Right lobe of liver (tissue), 6 donors: Measurements from ENCODE around the gene MAML3. TPM values are rescaled to one million over a fixed set of nuclear protein-coding genes. Genes with fewer than 3 reads are reported as not detected.

Source experiments
- ATAC-seq, 4 donors: fragments of 200-7000 bp; cut with Tn5 transposase; one replicate each; pipeline ENCODE4 v1.9.1; 2020; ENCODE audit warnings: mild to moderate bottlenecking in 4 of 4, moderate library complexity in 4 of 4
- DNase-seq, 3 donors: peaks; one replicate each; pipeline ENCODE4 v3.0.0-alpha.2; 2020
- H3K27ac ChIP-seq, 3 donors: fragments of 200-600 bp; one replicate each; pipeline ENCODE4 v1.8.0; 2022
- H3K27me3 ChIP-seq, 2 donors: fragments of 200-600 bp; one replicate each; pipeline ENCODE4 v1.8.0; 2022
- H3K36me3 ChIP-seq, 4 donors: fragments of 200-600 bp; sonication (generic) in 1 of 4; one replicate each; pipeline versions ENCODE4 v1.5.1 to v1.8.0; 2017 to 2022; ENCODE audit warnings: control low read depth in 1 of 4
- H3K4me1 ChIP-seq, 4 donors: fragments of 200-600 bp; sonication (generic) in 1 of 4; one replicate each; pipeline versions ENCODE4 v1.5.1 to v1.8.0; 2017 to 2022; ENCODE audit warnings: control low read depth in 1 of 4
- H3K4me3 ChIP-seq, 3 donors: fragments of 200-600 bp; one replicate each; pipeline ENCODE4 v1.8.0; 2022
- H3K9me3 ChIP-seq, 4 donors: fragments of 200-600 bp; sonication (generic) in 1 of 4; one replicate each; pipeline versions ENCODE4 v1.5.1 to v1.8.0; 2017 to 2022; ENCODE audit warnings: control low read depth in 1 of 4
- POLR2A ChIP-seq: fragments of 450-650 bp; IDR thresholded peaks from one replicate; pipeline ENCODE4 v1.6.1; 2017; ENCODE audit warnings: antibody characterized with exemption, mild to moderate bottlenecking
- WGBS: methylation state at CpG from one replicate; pipeline ENCODE4 v1.1.6; 2018; ENCODE audit warnings: low coverage, low lambda C conversion rate; ENCODE audit not compliant: insufficient coverage; ENCODE audit errors: missing lambda C conversion rate; 5-methylcytosine and 5-hydroxymethylcytosine counted together
- intact Hi-C, 2 donors: fragments of 100-400 bp; cut with DNase I; formaldehyde crosslinking; loops; one replicate each; pipeline versions ENCODE4 v1.11.2 to v1.14.1; 2022
- total RNA-seq, 6 experiments: library from RNA; depleted of rRNA in 2 of 6; stranded (reverse); fragments of >200 nt in 2 of 6; fragmentation: NEBNext Ultra II Directional in 3 of 6; extraction: Animal tissue kit (Norgen Biotek cat#: 25700) in 3 of 6; gene quantifications; one replicate each; pipeline versions ENCODE4 v1.1.0 to v1.2.4, GENCODE V29; 2016 to 2023
- TF ChIP-seq, protein P1 (sequence below), 4 donors: fragments of 200-600 bp in 3 of 4; fragments of 450-650 bp in 1 of 4; IDR thresholded peaks; one replicate each; pipeline versions ENCODE4 v1.5.1 to v1.8.0; 2016 to 2022; ENCODE audit warnings: antibody characterized with exemption in 4 of 4, mild to moderate bottlenecking in 2 of 4
- donor health status: DM: no; HTN: yes; CAD: no.
- donor health status: DM: no; HTN: no; CAD: no.
- donor health status: DM: no; HTN: no; CAD: no.
- donor health status: DM: no; HTN: yes; CAD: no.
- donor health status: DM: no; HTN: yes; CAD: no.

MAML3 gene
- total RNA-seq, 6 experiments from 2014 or later = 2.6 to 7.8 (median 5.0) TPM

DNA sequence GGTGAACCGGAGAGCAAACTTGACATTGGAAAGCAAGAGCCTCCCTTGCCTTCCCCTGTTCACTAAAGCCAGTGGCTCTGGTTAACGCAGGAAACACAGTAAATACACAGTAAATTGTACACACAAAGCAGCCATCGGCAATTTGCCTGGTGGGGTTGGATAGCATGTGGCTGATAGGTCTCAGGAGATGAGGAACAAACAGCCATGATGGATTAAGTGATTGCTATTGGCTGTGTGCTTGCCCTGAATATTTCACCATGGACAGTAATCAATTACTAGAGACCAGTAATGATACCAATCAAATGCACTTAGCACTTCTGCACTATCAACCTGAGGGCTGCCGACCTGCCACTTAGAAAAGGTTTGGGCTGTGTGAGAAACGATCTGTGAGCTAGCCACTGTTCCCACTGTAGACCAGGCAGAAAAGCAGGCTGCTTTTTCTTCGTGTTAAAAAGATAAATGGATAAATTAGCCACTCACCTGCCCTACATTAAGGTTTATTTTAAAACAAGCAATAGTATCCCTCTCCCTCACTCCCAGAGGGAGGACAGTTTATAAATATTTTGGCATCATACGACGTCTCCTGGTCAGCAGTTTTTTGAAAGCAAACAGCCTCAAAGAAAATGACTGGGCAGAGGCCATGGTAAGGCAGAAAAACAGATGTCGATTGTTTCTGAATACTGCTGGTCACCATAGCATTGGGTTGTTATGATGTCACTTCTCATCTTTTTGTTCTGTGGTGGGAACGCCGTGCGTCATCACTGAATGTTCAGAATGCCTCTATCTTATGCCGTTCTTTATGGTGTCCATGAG lies 167.1 kb downstream of the MAML3 start:
- no peak overlapping the region for H3K27ac ChIP-seq
- H3K27me3 ChIP-seq = no peaks in the 10 kb centered on the region
- no peak overlapping the region for H3K4me3 ChIP-seq
- H3K36me3 ChIP-seq = no peaks in the 10 kb centered on the region
- peaks cover 0 to 4% (median 0%) of the 10 kb centered on the region in 4 donors for H3K4me1 ChIP-seq
- TF ChIP-seq POLR2A = no peak
- TF ChIP-seq, protein P1, sequence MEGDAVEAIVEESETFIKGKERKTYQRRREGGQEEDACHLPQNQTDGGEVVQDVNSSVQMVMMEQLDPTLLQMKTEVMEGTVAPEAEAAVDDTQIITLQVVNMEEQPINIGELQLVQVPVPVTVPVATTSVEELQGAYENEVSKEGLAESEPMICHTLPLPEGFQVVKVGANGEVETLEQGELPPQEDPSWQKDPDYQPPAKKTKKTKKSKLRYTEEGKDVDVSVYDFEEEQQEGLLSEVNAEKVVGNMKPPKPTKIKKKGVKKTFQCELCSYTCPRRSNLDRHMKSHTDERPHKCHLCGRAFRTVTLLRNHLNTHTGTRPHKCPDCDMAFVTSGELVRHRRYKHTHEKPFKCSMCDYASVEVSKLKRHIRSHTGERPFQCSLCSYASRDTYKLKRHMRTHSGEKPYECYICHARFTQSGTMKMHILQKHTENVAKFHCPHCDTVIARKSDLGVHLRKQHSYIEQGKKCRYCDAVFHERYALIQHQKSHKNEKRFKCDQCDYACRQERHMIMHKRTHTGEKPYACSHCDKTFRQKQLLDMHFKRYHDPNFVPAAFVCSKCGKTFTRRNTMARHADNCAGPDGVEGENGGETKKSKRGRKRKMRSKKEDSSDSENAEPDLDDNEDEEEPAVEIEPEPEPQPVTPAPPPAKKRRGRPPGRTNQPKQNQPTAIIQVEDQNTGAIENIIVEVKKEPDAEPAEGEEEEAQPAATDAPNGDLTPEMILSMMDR (IDR thresholded peaks at IDR 0.05) = no peak
- WGBS = 76% methylated on average over 13 of the region's 13 CpGs
- H3K9me3 ChIP-seq = no peaks in the 10 kb centered on the region
- ATAC-seq (no peak), DNase-seq (no peak)
- intact Hi-C loops = no loop called here

DNA sequence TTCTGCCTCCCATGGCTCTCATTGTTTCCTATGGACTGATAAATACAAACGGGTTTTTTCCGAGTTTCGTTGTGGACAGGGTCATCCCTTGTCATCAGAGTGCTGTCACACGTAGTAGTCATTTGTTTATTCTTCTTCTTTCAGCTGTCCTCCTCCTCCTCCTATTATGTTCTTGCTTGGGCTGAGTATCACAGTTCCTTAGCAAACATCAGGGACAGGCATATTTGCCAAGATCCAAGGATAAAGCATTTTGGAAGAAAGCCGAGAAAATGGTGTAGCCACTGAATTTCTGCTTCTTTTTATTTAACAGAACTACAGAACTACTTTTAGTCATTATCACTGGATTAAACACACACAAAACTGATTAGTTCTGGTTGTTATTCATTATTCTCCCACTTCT lies 167.9 kb downstream of the MAML3 start:
- peaks cover 0 to 5% (median 0%) of the 10 kb centered on the region in 4 donors for H3K4me1 ChIP-seq
- H3K27me3 ChIP-seq = no peaks in the 10 kb centered on the region
- no peak overlapping the region for H3K27ac ChIP-seq
- H3K36me3 ChIP-seq = no peaks in the 10 kb centered on the region
- no peak for TF ChIP-seq POLR2A
- TF ChIP-seq, protein P1 (IDR thresholded peaks at IDR 0.05) = no peak
- no peak for ATAC-seq
- no peaks in the 10 kb centered on the region for H3K9me3 ChIP-seq
- H3K4me3 ChIP-seq = no peak overlapping the region
- intact Hi-C loops = no loop called here
- WGBS = 68% methylated on average over 5 of the region's 5 CpGs
- no peak for DNase-seq

DNA sequence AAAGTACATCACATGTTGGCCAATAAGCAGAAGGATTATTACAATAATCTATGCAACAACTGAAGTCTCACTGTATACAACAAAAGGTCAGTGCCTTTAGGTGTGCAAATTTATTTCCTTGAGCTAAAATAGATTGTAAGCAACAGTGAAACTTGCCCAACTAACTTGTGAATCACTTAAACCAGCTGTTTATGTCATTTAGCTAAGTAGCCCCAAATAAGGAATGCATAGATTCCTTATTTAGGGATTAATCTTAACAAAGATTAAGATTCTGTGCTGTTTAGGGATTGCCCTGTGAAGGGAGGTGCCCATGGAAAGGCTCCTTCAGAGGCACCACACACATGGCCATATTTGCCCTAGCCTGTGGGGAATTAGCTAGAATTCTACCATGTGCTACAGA lies 168.6 kb downstream of the MAML3 start:
- Histone ChIP-seq H3K27ac (no peak overlapping the region), H3K4me1 (peaks cover 0 to 5% (median 0%) of the 10 kb centered on the region in 4 donors)
- intact Hi-C loops = no loop called here

DNA sequence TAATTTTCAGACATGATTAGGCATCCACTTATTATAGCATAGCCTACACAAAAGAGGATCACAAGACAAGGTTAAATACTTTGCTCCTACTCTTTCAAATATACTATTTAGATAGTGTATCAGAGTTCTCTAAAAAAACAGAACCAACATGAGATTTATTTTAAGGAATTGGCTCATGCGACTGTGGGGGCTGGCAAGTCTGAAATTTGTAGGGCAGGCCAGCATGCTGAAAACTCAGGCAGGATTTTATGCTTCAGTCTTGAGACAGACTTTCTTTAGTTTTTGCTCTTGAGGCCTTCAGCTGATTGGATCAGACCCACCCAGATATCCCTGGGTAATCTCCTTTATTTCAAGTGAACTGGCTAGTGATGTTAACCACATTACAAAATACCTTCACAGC lies 169.5 kb downstream of the MAML3 start:
- Histone ChIP-seq H3K27me3 (no peaks in the 10 kb centered on the region), H3K36me3 (no peaks in the 10 kb centered on the region), H3K27ac (no peak overlapping the region), H3K9me3 (no peaks in the 10 kb centered on the region), H3K4me1 (peaks cover 0 to 5% (median 0%) of the 10 kb centered on the region in 4 donors), H3K4me3 (no peak overlapping the region)
- 60% methylated on average over 1 of the region's 1 CpG for WGBS
- ATAC-seq (no peak), DNase-seq (no peak)
- TF ChIP-seq, protein P1 (IDR thresholded peaks at IDR 0.05) = no peak
- TF ChIP-seq POLR2A = no peak
- intact Hi-C loops = no loop called here

More for the DNA sequence above, 168.6 kb downstream of the MAML3 start:
- Histone ChIP-seq H3K4me3 (no peak overlapping the region), H3K9me3 (no peaks in the 10 kb centered on the region), H3K36me3 (no peaks in the 10 kb centered on the region), H3K27me3 (no peaks in the 10 kb centered on the region)
- DNase-seq (no peak), ATAC-seq (no peak)
- TF ChIP-seq POLR2A = no peak
- TF ChIP-seq, protein P1 (IDR thresholded peaks at IDR 0.05) = no peak
